Measurements from ENCODE around the gene ZNF507. TPM values are rescaled to one million over a fixed set of nuclear protein-coding genes. Genes with fewer than 3 reads are reported as not detected.

ZNF507 gene
- 6.5 and 6.6 TPM in 2 replicates for total RNA-seq

GRCh38 chr19:32345261-32346207, at the start of gene ZNF507:
Gene ZNF507 (plus strand): TSS chr19:32345610. CDS start chr19:32352831, 7,221 bp downstream.

GRCh38 chr19:32405431-32406160, 60.2 kb downstream of the ZNF507 start, which contains the start of gene DPY19L3:
Gene DPY19L3 (plus strand): TSS chr19:32405770. CDS start chr19:32408254, 2,484 bp downstream.

Other genes with a start within 250 kb of the ZNF507 start
- 7.1 and 9.6 TPM in 2 replicates for gene DPY19L3, start 60.2 kb downstream of the ZNF507 start, total RNA-seq
- 197 and 207 TPM in 2 replicates for gene PDCD5, start 235.6 kb downstream of the ZNF507 start, total RNA-seq